HepG2 (cell line): Measurements from ENCODE around the gene DNAAF9.

Source experiments
- TF ChIP-seq, protein P1 (sequence below): IDR thresholded peaks from 2 replicates; pipeline ENCODE4 v1.6.1; 2016; ENCODE audit warnings: low read depth
- TF ChIP-seq, protein P2 (sequence below): sonication (generic); formaldehyde crosslinking; IDR thresholded peaks from 2 replicates; pipeline ENCODE4 v1.5.1; 2020; ENCODE audit warnings: mild to moderate bottlenecking, missing genetic modification reagents, moderate library complexity

- TF ChIP-seq, protein P1, sequence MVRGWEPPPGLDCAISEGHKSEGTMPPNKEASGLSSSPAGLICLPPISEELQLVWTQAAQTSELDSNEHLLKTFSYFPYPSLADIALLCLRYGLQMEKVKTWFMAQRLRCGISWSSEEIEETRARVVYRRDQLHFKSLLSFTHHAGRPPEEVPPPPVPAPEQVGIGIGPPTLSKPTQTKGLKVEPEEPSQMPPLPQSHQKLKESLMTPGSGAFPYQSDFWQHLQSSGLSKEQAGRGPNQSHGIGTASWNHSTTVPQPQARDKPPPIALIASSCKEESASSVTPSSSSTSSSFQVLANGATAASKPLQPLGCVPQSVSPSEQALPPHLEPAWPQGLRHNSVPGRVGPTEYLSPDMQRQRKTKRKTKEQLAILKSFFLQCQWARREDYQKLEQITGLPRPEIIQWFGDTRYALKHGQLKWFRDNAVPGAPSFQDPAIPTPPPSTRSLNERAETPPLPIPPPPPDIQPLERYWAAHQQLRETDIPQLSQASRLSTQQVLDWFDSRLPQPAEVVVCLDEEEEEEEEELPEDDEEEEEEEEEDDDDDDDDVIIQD (CRISPR knock-in tag), result no peak
- TF ChIP-seq, protein P2, sequence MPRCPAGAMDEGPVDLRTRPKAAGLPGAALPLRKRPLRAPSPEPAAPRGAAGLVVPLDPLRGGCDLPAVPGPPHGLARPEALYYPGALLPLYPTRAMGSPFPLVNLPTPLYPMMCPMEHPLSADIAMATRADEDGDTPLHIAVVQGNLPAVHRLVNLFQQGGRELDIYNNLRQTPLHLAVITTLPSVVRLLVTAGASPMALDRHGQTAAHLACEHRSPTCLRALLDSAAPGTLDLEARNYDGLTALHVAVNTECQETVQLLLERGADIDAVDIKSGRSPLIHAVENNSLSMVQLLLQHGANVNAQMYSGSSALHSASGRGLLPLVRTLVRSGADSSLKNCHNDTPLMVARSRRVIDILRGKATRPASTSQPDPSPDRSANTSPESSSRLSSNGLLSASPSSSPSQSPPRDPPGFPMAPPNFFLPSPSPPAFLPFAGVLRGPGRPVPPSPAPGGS (CRISPR knock-in tag), result no peak
Measured at GRCh38 chr20:3456648-3457047, 49.2 kb upstream of the DNAAF9 start.
